GM21529 (cell line): Measurements from ENCODE around the gene TEX26.

Experiments used
- ATAC-seq: cut with Tn5 transposase; IDR thresholded peaks from one replicate; pipeline ENCODE4 v1.9.1; 2021; ENCODE audit not compliant: unreplicated experiment

The TEX26 gene

GRCh38 chr13:30974350-30974749, 41.9 kb downstream of the TEX26 start:
- ATAC-seq = peak; percentile 40

- ATAC-seq = no peak
Measured at GRCh38 chr13:30976025-30976424, 43.6 kb downstream of the TEX26 start.

GRCh38 chr13:30978981-30979956, 46.8 kb downstream of the TEX26 start:
- no peak for ATAC-seq

- no peak for ATAC-seq
Measured at GRCh38 chr13:30982506-30982905, 50.0 kb downstream of the TEX26 start.

GRCh38 chr13:30982906-30983305, 50.5 kb downstream of the TEX26 start:
- no peak for ATAC-seq

- ATAC-seq = no peak
Measured at GRCh38 chr13:30983431-30983830, 51.0 kb downstream of the TEX26 start.

GRCh38 chr13:30984620-30985019, 52.2 kb downstream of the TEX26 start:
- ATAC-seq = no peak

GRCh38 chr13:30985637-30986205, 53.3 kb downstream of the TEX26 start:
- no peak for ATAC-seq

GRCh38 chr13:30991184-30991583, 58.7 kb downstream of the TEX26 start:
- ATAC-seq = no peak

GRCh38 chr13:30991922-30992321, 59.5 kb downstream of the TEX26 start:
- ATAC-seq = no peak

- ATAC-seq = no peak
Measured at GRCh38 chr13:30995331-30995730, 62.9 kb downstream of the TEX26 start.

GRCh38 chr13:30997697-30998096, 65.2 kb downstream of the TEX26 start:
- no peak for ATAC-seq

GRCh38 chr13:30998136-30999088, 66.0 kb downstream of the TEX26 start:
- no peak for ATAC-seq

GRCh38 chr13:31000889-31001288, 68.4 kb downstream of the TEX26 start:
- no peak for ATAC-seq

- no peak for ATAC-seq
Measured at GRCh38 chr13:31001647-31002046, 69.2 kb downstream of the TEX26 start.

GRCh38 chr13:31005066-31005465, 72.6 kb downstream of the TEX26 start:
- ATAC-seq = no peak

- no peak for ATAC-seq
Measured at GRCh38 chr13:31007417-31007816, 75.0 kb downstream of the TEX26 start.

GRCh38 chr13:31008400-31009115, 76.1 kb downstream of the TEX26 start:
- ATAC-seq = no peak

GRCh38 chr13:31009166-31009565, 76.7 kb downstream of the TEX26 start:
- no peak for ATAC-seq

GRCh38 chr13:31010296-31010695, 77.8 kb downstream of the TEX26 start:
- ATAC-seq = no peak
